OCI-LY7 (cell line): ENCODE measurements around the gene MEF2C. TPM values are rescaled to one million over a fixed set of nuclear protein-coding genes. Genes with fewer than 3 reads are reported as not detected.

Experiments
- BruUV-seq: library from RNA; stranded (reverse); fragments of 400-500 nt; replicated peaks from 2 replicates; lab custom pipeline; 2021; lab: Mats Ljungman, UMichigan
- CTCF ChIA-PET: fragments of 300-600 bp; sonication (Branson Sonifier 250); formaldehyde crosslinking; loops from one replicate; lab custom pipeline; 2022; ENCODE audit warnings: antibody characterized with exemption; ENCODE audit not compliant: unreplicated experiment; lab: Charles Lee
- POLR2A ChIA-PET: fragments of 300-600 bp; sonication (Branson Sonifier 250); formaldehyde crosslinking; loops from one replicate; lab custom pipeline; 2022; ENCODE audit warnings: antibody characterized with exemption; lab: Charles Lee
- DNase-seq: peaks from one replicate; pipeline ENCODE4 v3.0.0-alpha.2; 2015; ENCODE audit warnings: low spot score
- H2AFZ ChIP-seq: fragments of 200-600 bp; sonication (generic), shearing (Covaris generic); 2 replicates; pipeline ENCODE4 v1.6.1; 2014; ENCODE audit warnings: mild to moderate bottlenecking, antibody characterized with exemption, low read length, moderate library complexity
- H3K27ac ChIP-seq: fragments of 200-600 bp; sonication (generic); 2 replicates; pipeline ENCODE4 v1.5.1; 2014; ENCODE audit warnings: mixed run types, low read depth, mild to moderate bottlenecking, moderate library complexity, low read length, inconsistent platforms; ENCODE audit not compliant: poor library complexity, severe bottlenecking
- H3K36me3 ChIP-seq: fragments of 200-600 bp; sonication (generic); 2 replicates; pipeline ENCODE4 v1.6.1; 2014; ENCODE audit warnings: mild to moderate bottlenecking, antibody characterized with exemption, low read length, moderate library complexity, mixed read lengths; ENCODE audit not compliant: insufficient read depth
- H3K4me1 ChIP-seq: fragments of 200-600 bp; sonication (generic); 2 replicates; pipeline ENCODE4 v1.5.1; 2014; ENCODE audit warnings: mild to moderate bottlenecking, low read length; ENCODE audit not compliant: insufficient read depth, poor library complexity, severe bottlenecking
- H3K4me2 ChIP-seq: fragments of 200-600 bp; sonication (generic); 2 replicates; pipeline ENCODE4 v1.6.1; 2014; ENCODE audit warnings: mild to moderate bottlenecking, low read length
- H3K4me3 ChIP-seq: fragments of 200-600 bp; sonication (generic); 2 replicates; pipeline ENCODE4 v1.5.1; 2014; ENCODE audit warnings: mild to moderate bottlenecking, low read depth, low read length; ENCODE audit not compliant: poor library complexity, severe bottlenecking
- H3K79me2 ChIP-seq: fragments of 200-600 bp; sonication (generic); 2 replicates; pipeline ENCODE4 v1.6.1; 2016; ENCODE audit warnings: low read depth, mild to moderate bottlenecking, low read length, moderate library complexity, mixed read lengths; ENCODE audit not compliant: insufficient read depth
- H3K9me2 ChIP-seq: fragments of 200-600 bp; sonication (generic); 2 replicates; pipeline ENCODE4 v1.6.1; 2016; ENCODE audit warnings: mild to moderate bottlenecking, low read length, mixed read lengths; ENCODE audit not compliant: insufficient read depth
- H3K9me3 ChIP-seq: fragments of 200-600 bp; sonication (generic); 2 replicates; pipeline ENCODE4 v1.6.1; 2014; ENCODE audit warnings: mild to moderate bottlenecking, mixed run types, low read length, mixed read lengths
- H4K20me1 ChIP-seq: fragments of 200-600 bp; sonication (generic); 2 replicates; pipeline ENCODE4 v1.6.1; 2014; ENCODE audit warnings: mild to moderate bottlenecking, antibody characterized with exemption, low read length, moderate library complexity, mixed read lengths; ENCODE audit not compliant: insufficient read depth
- CTCF ChIP-seq: fragments of 200-600 bp; sonication (generic); conservative IDR thresholded peaks from 2 replicates; pipeline ENCODE4 v1.5.1; 2014; ENCODE audit warnings: mild to moderate bottlenecking, antibody characterized with exemption, low read length, moderate library complexity, mixed read lengths
- EZH2phosphoT487 ChIP-seq: fragments of 200-600 bp; sonication (generic); IDR thresholded peaks from 2 replicates; pipeline ENCODE4 v1.6.1; 2018; ENCODE audit warnings: low read depth, borderline replicate concordance, mild to moderate bottlenecking, mixed run types, antibody characterized with exemption, low read length, moderate library complexity, mixed read lengths
- intact Hi-C: fragments of 100-400 bp; cut with micrococcal nuclease; formaldehyde crosslinking; loops from one replicate; pipeline ENCODE4 v1.10.0; 2022; ENCODE audit not compliant: unreplicated experiment
- total RNA-seq, 2 experiments: library from RNA; depleted of rRNA in 1 of 2; stranded (reverse); fragments of >200 nt in 1 of 2; shearing (Covaris generic) in 1 of 2; gene quantifications; 2 replicates each; pipeline ENCODE4 v1.2.3, GENCODE V29; 2014 to 2022

MEF2C gene
- total RNA-seq, 2 experiments from 2014 or later, result 5.5 to 57.6 TPM

- H3K4me2 ChIP-seq, result no peak overlapping the region
- no peaks in the 10 kb centered on the region for H3K9me2 ChIP-seq
- peaks cover 13% of the 10 kb centered on the region for H3K4me1 ChIP-seq
- no TSS peak for BruUV-seq
- POLR2A ChIA-PET, result interaction anchor here (0.7 to 11.4 kb wide), 4 partner anchors 10 to 256 kb away, joined by 3 to 135 read pairs (median 11); no protein-coding TSS in a partner anchor
- H3K4me3 ChIP-seq, result no peak overlapping the region
- no peak overlapping the region for H2AFZ ChIP-seq
- no peak overlapping the region for H3K27ac ChIP-seq
- no peaks in the 10 kb centered on the region for H3K79me2 ChIP-seq
- TF ChIP-seq CTCF (no peak), EZH2phosphoT487 (no peak)
- CTCF ChIA-PET, result no interaction called here
- no peaks in the 10 kb centered on the region for H3K36me3 ChIP-seq
- DNase-seq, result no peak
- H4K20me1 ChIP-seq, result no peaks in the 10 kb centered on the region
- no peaks in the 10 kb centered on the region for H3K9me3 ChIP-seq
- intact Hi-C loops, result no loop called here
These were observed 44.5 kb downstream of the MEF2C start for GRCh38 chr5:88838500-88838899.

DNA sequence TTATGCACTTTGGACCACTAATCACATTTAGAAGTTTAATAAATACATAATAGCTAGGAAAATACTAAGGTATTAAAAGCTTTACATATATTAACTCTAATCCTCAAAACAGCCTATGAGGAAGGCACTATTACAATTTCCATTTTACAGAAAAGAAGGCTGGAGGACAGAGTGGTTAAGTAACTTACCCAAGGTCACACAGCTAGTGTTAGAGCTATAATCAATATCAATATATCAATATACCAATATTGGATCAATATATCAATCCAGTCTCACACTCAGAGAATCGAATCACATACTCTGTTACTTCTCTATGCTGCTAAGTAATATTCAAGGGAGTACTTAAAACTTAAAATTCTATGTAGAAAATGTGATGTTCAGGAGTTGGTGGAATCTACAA is 45.2 kb downstream of the MEF2C start:
- intact Hi-C loops, result no loop called here
- no peak for DNase-seq
- TF ChIP-seq EZH2phosphoT487 (no peak), CTCF (no peak)
- H3K4me2 ChIP-seq, result no peak overlapping the region
- H3K4me1 ChIP-seq, result peaks cover 19% of the 10 kb centered on the region
- H3K79me2 ChIP-seq, result no peaks in the 10 kb centered on the region
- no peaks in the 10 kb centered on the region for H3K36me3 ChIP-seq
- H3K9me2 ChIP-seq, result no peaks in the 10 kb centered on the region
- H3K27ac ChIP-seq, result no peak overlapping the region
- H3K9me3 ChIP-seq, result no peaks in the 10 kb centered on the region
- CTCF ChIA-PET, result no interaction called here
- H4K20me1 ChIP-seq, result no peaks in the 10 kb centered on the region
- POLR2A ChIA-PET, result interaction anchor here (0.7 to 11.4 kb wide), 6 partner anchors 9 to 1866 kb away, joined by 3 to 135 read pairs (median 6); partner anchors contain the start of gene MEF2C
- H2AFZ ChIP-seq, result no peak overlapping the region
- H3K4me3 ChIP-seq, result no peak overlapping the region
- BruUV-seq, result no TSS peak

GRCh38 chr5:88837222-88837621 is 45.8 kb downstream of the MEF2C start:
- no TSS peak for BruUV-seq
- ChIA-PET POLR2A (interaction anchor here (0.7 to 11.4 kb wide), 7 partner anchors 9 to 1867 kb away, joined by 3 to 135 read pairs (median 6); partner anchors contain the start of gene MEF2C), CTCF (no interaction called here)

More at GRCh38 chr5:88837222-88837621, 45.8 kb downstream of the MEF2C start:
- Histone ChIP-seq H2AFZ (no peak overlapping the region), H3K9me2 (no peaks in the 10 kb centered on the region), H3K4me3 (no peak overlapping the region), H3K9me3 (no peaks in the 10 kb centered on the region), H3K4me2 (peak overlapping the region; percentile 60; the same call in 1 of the 2 replicates), H4K20me1 (no peaks in the 10 kb centered on the region), H3K4me1 (peaks cover 20% of the 10 kb centered on the region), H3K79me2 (no peaks in the 10 kb centered on the region), H3K36me3 (no peaks in the 10 kb centered on the region), H3K27ac (no peak overlapping the region)
- intact Hi-C loops, result no loop called here
- TF ChIP-seq EZH2phosphoT487 (no peak), CTCF (no peak)
- no peak for DNase-seq
